Measurements from ENCODE around the gene STK11.

STK11 gene

DNA sequence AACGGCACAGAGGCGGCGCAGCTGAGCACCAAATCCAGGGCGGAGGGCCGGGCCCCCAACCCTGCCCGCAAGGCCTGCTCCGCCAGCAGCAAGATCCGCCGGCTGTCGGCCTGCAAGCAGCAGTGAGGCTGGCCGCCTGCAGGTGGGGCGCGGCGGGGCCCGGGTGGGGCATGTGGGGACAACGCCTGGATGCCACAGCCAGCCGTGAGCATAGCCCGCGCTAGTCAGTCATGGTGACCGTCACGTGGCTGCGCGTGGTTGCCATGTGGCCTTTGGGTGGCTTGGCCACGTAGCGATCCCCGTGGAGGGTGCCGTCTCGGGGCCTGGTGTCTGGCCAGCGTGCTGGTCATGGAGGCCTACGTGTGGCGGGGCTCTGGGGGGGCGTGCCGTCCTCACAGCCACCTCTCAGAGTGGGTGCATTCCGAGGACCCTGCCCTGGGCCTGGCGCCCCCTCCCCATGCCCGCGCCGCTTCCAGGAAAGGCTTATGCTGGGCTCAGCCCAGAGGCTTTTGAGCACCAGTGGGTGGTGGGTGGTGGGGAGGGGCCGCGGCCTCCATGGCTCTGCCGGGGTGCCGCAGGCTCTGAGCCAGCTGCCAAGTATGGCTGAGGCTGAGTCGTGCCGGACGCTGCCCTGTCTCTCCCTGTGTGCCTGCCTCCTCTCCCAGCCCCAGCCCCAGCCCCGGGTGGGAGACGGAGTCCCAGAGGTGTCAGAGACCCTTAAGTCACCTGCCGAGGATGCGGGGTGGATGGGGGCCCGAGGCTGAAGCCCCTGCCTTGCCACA, 21.1 kb downstream of the STK11 start:
- DNase-seq: no peak

DNA sequence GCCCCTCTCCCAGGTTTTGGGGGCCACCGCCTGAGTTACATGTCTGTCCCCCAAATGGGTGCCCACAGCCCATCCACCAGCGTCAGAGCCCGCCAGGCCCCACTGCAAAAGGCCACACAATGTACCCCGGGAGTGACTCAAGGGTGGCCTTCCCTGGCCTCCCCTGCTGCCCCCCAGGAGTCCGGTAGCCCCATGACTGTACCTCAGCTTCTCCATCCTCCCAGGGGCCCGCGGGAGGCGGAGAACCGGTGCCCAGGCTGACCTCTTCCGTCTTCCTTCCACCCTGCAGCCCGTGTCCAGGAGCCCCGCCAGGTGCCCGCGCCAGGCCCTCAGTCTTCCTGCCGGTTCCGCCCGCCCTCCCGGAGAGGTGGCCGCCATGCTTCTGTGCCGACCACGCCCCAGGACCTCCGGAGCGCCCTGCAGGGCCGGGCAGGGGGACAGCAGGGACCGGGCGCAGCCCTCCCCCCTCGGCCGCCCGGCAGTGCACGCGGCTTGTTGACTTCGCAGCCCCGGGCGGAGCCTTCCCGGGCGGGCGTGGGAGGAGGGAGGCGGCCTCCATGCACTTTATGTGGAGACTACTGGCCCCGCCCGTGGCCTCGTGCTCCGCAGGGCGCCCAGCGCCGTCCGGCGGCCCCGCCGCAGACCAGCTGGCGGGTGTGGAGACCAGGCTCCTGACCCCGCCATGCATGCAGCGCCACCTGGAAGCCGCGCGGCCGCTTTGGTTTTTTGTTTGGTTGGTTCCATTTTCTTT, 21.9 kb downstream of the STK11 start:
- DNase-seq: no peak

DNA sequence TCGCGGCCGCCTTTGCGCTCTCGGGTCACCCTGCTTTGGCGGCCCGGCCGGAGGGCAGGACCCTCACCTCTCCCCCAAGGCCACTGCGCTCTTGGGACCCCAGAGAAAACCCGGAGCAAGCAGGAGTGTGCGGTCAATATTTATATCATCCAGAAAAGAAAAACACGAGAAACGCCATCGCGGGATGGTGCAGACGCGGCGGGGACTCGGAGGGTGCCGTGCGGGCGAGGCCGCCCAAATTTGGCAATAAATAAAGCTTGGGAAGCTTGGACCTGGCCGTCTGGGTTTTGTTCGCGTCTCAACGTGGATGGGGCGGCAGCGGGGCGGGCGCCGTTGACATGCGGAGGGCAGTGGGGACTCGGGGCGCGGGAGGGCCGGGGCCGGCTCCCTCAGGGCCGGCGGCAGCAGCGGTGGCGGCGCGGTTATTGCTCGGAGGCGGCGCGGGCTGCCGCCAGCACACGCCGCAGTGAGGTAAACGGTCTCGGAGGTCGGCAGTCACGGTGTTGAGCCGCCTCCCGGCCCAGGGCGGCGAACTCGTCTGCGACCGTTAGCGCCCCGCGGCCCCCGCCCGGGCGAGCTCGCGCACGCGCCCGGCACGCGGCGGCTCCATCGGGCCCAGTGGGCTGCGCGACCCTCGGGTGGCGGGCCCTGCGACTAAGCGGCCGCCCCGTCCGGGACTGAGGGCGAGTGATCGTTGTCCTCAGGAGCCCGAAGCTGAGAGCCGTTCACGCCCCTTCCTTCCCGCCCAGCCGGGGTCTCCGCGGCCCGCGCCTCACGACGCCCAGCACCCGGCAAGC, 22.8 kb downstream of the STK11 start:
- no peak for DNase-seq

- no peak for DNase-seq
Measured at GRCh38 chr19:1229056-1229923, 23.7 kb downstream of the STK11 start.

- no peak for DNase-seq
Measured at GRCh38 chr19:1229924-1230782, 24.6 kb downstream of the STK11 start.

- no peak for DNase-seq
Measured at GRCh38 chr19:1230783-1231489, 25.4 kb downstream of the STK11 start.

GRCh38 chr19:1231729-1232637, 26.4 kb downstream of the STK11 start:
- DNase-seq: no peak

DNA sequence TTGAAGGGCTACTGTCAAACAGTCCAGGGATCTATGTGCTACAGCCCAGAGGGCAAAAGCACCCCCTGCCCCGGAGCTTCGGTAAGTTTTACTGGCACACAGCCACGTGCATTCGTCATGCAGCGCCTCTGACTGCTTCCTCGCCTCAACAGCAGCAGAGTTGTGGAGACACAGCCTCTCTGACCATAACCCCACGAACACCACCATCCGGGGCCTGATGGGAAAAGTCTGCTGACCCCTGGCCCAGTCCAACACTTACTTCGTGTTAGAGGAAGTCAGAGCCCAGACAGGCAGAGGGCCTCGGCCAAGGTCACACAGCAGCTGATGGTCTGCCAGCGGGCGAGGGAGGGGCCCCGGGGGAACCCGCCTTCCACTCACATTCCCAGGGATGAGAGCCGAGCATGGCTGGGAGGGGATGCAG, 27.1 kb downstream of the STK11 start:
- DNase-seq: no peak

DNA sequence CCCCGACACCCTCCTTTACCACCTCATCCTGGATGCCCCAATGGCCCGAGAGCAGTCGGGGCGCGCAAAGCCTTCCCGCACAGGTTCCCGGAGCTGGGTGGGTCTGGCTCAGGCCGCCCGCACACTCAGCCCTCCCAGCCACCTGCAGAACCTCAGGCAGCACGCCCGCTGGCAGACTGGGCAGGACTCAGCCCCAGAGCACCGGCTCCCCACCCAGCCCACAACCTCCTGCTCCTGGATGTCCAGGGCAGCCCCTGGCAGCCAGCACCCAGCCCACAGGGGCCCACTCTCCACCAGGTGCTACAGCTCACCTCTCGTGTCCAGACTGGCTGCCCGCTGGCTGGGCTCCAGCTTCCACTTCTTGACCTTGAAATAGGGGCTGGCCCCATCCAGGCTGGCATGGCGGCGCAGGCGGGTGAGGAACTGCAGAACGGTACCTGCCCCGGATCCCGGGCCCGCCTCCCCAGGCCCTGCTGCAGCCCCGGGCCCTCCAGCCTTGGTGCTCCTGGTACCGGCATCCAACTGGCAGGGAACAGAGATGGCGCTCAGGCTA, 27.6 kb downstream of the STK11 start:
- DNase-seq: no peak

DNA sequence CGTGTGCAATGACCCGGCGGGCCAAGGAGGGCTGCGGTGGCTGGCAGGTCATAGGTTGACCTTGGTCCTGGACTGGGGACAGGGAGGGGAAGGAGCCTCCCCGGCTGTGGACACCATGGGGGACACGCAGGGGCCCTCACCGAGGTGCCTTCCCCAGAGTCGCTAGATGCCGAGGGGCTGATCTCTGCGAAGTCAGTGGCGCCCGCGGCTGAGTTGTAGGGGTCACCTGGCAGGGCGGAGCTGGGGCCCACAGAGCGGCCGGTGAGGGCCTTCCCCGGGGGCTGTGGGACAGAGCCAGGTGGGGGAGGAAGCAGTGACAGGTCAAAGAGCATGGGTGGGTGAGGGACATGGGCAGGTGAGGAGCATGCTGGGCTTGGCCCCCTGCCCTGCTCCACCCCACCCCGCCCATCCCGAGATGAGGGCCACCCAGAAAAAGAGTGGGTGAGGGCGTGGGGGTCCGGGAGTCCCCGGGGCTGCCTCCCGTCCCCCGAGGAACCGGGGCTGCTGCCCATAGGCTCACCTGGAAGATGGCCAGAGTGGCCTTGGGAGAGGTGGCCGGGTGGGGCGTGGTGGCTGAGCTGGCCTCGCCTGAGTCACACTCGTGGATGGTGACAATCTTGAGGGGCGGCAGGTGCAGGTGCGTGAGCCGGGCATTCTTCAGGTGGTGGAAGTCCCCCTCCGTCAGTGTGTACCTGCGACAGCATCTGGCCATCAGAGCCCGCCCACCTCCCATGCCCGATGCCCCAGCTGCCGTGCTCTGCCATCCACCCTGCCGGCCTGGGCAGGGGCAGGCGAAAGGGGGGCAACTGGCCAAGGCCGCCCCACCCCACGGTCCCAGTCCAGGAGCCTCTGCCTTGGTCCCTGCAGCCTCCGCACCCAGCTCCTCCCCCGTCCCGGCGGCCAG, 28.7 kb downstream of the STK11 start:
- no peak for DNase-seq

DNA sequence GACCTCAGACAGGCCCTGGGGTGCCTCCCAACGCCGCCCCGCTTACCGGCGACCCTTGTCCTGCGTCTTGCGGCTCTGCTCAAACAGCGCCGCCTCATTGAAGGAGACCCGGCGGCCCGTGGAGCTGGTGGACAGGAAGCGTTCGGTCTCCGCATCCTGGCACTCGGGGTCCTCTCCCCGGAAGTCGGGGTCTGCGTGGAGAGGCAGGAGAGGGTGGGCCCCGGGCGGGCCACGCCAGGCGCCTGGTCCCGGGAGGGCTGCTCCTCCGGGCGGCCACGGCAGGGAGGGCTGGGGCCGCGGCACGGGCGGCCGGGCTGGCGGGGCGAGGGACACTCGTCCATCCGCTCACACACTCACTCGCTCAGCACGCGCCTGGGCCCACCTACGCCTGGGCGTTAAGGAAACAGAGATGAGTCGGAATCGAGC, 29.4 kb downstream of the STK11 start:
- no peak for DNase-seq

- DNase-seq: no peak
Measured at GRCh38 chr19:1235625-1236538, 30.3 kb downstream of the STK11 start.

- no peak for DNase-seq
Measured at GRCh38 chr19:1236576-1236975, 31.0 kb downstream of the STK11 start.

- DNase-seq: no peak
Measured at GRCh38 chr19:1237027-1237659, 31.6 kb downstream of the STK11 start.

- DNase-seq: no peak
Measured at GRCh38 chr19:1237754-1238368, 32.3 kb downstream of the STK11 start, which contains the start of gene CBARP. Gene CBARP (minus strand): TSS chr19:1238005. CDS start chr19:1236100, 1,905 bp downstream.
